ENCODE data around the gene UCK2. TPM values are rescaled to one million over a fixed set of nuclear protein-coding genes. Genes with fewer than 3 reads are reported as not detected.

Gene UCK2
- total and polyA plus RNA-seq, 10 of the 15 experiments (the other 5 are each of a cell fraction or from before 2014, with no cell fraction given) = 55.3 to 106 (median 84.9) TPM

GRCh38 chr1:165877940-165878556 is 50.6 kb downstream of the UCK2 start:
- ChIA-PET POLR2A (interaction anchor here (0.5 to 0.6 kb wide), 2 partner anchors 8 to 158 kb away, joined by 3 read pairs; no protein-coding TSS in a partner anchor), CTCF (interaction anchor here (1.1 kb wide), 1 partner anchor 18 kb away, joined by 3 read pairs; no protein-coding TSS in a partner anchor), SMC1A (ENCODE audit: uncharacterized antibody, unreplicated experiment) (interaction anchor here (0.6 to 14.1 kb wide), 3 partner anchors 29 to 88 kb away, joined by 3 to 212 read pairs (median 129); partner anchors contain the start of gene UCK2), RAD21 (ENCODE audit: unreplicated experiment) (interaction anchor here (0.6 to 1.5 kb wide), 6 partner anchors 22 to 49 kb away, joined by 3 to 9 read pairs (median 3); no protein-coding TSS in a partner anchor)
- FAIRE-seq (no peak), ATAC-seq (peak; percentile 78), DNase-seq (ENCODE audit: low read depth, low spot score) (peak; percentile 67)
- Histone ChIP-seq H3K36me3 (ENCODE audit: control insufficient read depth in 2 of 2, insufficient read depth in 2 of 2, low read length in 1 of 2) (peaks cover 0 to 2% of the 10 kb centered on the region in 2 experiments; a peak in 2 of 4 replicates), H4K20me1 (ENCODE audit: control insufficient read depth, insufficient read depth) (no peaks in the 10 kb centered on the region), H3K9me3 (replicated peaks; ENCODE audit: control insufficient read depth, insufficient read depth, low read length) (peaks cover 7% of the 10 kb centered on the region), H3K4me1 (ENCODE audit: control insufficient read depth, insufficient read depth, low read length) (peaks cover 53% of the 10 kb centered on the region), H3K27me3 (replicated peaks in 1 of 2; ENCODE audit: control insufficient read depth in 2 of 2, insufficient read depth in 2 of 2, low read length in 1 of 2) (no peaks in the 10 kb centered on the region), H3K9ac (ENCODE audit: control insufficient read depth, insufficient read depth, low read length) (no peak overlapping the region), H3K27ac (ENCODE audit: control insufficient read depth, insufficient read depth) (peak overlapping the region; percentile 69), H3K4me3 (no peak overlapping the region), H3K4me2 (ENCODE audit: control insufficient read depth, insufficient read depth) (peak overlapping the region; percentile 50; the same call in 1 of the 2 replicates), H3K79me2 (ENCODE audit: control insufficient read depth, insufficient read depth, low read length) (peaks cover 90% of the 10 kb centered on the region), H2AFZ (ENCODE audit: control insufficient read depth, low read depth, low read length) (no peak overlapping the region)
- no TSS peak for BruUV-seq (replicated peaks)
- in situ Hi-C loops (cut with MboI) (no loop called here), intact Hi-C loops (cut with micrococcal nuclease; ENCODE audit: unreplicated experiment) (loop anchor here (2.0 to 10.0 kb wide), 4 partner anchors 49 to 1837 kb away; partner anchors contain the start of gene TMCO1)
- WGBS (ENCODE audit: insufficient coverage, insufficient replicate concordance, low lambda C conversion rate, missing lambda C conversion rate) = 26% methylated on average over 7 of the region's 7 CpGs
- TF ChIP-seq POLR2A (IDR thresholded peaks at IDR 0.05; ENCODE audit: low read depth, low read length) (no peak), RUNX3 (IDR thresholded peaks at IDR 0.05; ENCODE audit: low read length) (peak; percentile 84), KAT2A (conservative IDR thresholded peaks at IDR 0.05; ENCODE audit: control insufficient read depth, low read depth, low read length) (no peak), POLR2AphosphoS5 (IDR thresholded peaks at IDR 0.05; ENCODE audit: low read length) (no peak), NR2C1 (IDR thresholded peaks at IDR 0.05) (peak; percentile 22; the same call in 1 of the 2 replicates), NFXL1 (IDR thresholded peaks at IDR 0.05; ENCODE audit: borderline replicate concordance) (no peak), RB1 (IDR thresholded peaks at IDR 0.05; ENCODE audit: borderline replicate concordance) (no peak), CEBPB (IDR thresholded peaks at IDR 0.05; ENCODE audit: borderline replicate concordance in 1 of 2, low read depth in 2 of 2, low read length in 2 of 2) (peak in 1 of 2 experiments; percentile 45; a peak in 1 of 4 replicates), CHD2 (IDR thresholded peaks at IDR 0.05; ENCODE audit: borderline replicate concordance, low read depth, low read length) (no peak; the same call in 1 of the 2 replicates), IKZF2 (IDR thresholded peaks at IDR 0.05) (peak; percentile 90 to 93), SMAD1 (IDR thresholded peaks at IDR 0.05; ENCODE audit: low read depth, partially characterized antibody) (peak; percentile 33), BHLHE40 (IDR thresholded peaks at IDR 0.05; ENCODE audit: borderline replicate concordance in 1 of 2, low read depth in 2 of 2, low read length in 1 of 2) (peak; percentile 27 to 31; a peak in 2 of 4 replicates)
- TF ChIP-seq, protein P1, sequence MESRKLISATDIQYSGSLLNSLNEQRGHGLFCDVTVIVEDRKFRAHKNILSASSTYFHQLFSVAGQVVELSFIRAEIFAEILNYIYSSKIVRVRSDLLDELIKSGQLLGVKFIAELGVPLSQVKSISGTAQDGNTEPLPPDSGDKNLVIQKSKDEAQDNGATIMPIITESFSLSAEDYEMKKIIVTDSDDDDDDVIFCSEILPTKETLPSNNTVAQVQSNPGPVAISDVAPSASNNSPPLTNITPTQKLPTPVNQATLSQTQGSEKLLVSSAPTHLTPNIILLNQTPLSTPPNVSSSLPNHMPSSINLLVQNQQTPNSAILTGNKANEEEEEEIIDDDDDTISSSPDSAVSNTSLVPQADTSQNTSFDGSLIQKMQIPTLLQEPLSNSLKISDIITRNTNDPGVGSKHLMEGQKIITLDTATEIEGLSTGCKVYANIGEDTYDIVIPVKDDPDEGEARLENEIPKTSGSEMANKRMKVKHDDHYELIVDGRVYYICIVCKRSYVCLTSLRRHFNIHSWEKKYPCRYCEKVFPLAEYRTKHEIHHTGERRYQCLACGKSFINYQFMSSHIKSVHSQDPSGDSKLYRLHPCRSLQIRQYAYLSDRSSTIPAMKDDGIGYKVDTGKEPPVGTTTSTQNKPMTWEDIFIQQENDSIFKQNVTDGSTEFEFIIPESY (IDR thresholded peaks at IDR 0.05) = peak; percentile 82; the same call in 1 of the 2 replicates
- TF ChIP-seq, protein P2, sequence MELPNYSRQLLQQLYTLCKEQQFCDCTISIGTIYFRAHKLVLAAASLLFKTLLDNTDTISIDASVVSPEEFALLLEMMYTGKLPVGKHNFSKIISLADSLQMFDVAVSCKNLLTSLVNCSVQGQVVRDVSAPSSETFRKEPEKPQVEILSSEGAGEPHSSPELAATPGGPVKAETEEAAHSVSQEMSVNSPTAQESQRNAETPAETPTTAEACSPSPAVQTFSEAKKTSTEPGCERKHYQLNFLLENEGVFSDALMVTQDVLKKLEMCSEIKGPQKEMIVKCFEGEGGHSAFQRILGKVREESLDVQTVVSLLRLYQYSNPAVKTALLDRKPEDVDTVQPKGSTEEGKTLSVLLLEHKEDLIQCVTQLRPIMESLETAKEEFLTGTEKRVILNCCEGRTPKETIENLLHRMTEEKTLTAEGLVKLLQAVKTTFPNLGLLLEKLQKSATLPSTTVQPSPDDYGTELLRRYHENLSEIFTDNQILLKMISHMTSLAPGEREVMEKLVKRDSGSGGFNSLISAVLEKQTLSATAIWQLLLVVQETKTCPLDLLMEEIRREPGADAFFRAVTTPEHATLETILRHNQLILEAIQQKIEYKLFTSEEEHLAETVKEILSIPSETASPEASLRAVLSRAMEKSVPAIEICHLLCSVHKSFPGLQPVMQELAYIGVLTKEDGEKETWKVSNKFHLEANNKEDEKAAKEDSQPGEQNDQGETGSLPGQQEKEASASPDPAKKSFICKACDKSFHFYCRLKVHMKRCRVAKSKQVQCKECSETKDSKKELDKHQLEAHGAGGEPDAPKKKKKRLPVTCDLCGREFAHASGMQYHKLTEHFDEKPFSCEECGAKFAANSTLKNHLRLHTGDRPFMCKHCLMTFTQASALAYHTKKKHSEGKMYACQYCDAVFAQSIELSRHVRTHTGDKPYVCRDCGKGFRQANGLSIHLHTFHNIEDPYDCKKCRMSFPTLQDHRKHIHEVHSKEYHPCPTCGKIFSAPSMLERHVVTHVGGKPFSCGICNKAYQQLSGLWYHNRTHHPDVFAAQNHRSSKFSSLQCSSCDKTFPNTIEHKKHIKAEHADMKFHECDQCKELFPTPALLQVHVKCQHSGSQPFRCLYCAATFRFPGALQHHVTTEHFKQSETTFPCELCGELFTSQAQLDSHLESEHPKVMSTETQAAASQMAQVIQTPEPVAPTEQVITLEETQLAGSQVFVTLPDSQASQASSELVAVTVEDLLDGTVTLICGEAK (IDR thresholded peaks at IDR 0.05; ENCODE audit: borderline replicate concordance) = no peak
- TF ChIP-seq, protein P3, sequence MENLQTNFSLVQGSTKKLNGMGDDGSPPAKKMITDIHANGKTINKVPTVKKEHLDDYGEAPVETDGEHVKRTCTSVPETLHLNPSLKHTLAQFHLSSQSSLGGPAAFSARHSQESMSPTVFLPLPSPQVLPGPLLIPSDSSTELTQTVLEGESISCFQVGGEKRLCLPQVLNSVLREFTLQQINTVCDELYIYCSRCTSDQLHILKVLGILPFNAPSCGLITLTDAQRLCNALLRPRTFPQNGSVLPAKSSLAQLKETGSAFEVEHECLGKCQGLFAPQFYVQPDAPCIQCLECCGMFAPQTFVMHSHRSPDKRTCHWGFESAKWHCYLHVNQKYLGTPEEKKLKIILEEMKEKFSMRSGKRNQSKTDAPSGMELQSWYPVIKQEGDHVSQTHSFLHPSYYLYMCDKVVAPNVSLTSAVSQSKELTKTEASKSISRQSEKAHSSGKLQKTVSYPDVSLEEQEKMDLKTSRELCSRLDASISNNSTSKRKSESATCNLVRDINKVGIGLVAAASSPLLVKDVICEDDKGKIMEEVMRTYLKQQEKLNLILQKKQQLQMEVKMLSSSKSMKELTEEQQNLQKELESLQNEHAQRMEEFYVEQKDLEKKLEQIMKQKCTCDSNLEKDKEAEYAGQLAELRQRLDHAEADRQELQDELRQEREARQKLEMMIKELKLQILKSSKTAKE (IDR thresholded peaks at IDR 0.05; ENCODE audit: low read depth, poor library complexity, severe bottlenecking) = peak; percentile 59
